Panc1 (cell line): ENCODE results near the gene ZCCHC9.

ENCODE experiments used
- TF ChIP-seq, protein P1 (sequence below): fragments of 450-650 bp; IDR thresholded peaks from 2 replicates; pipeline ENCODE4 v1.5.1; 2017; ENCODE audit warnings: mild to moderate bottlenecking
- TF ChIP-seq, protein P2 (sequence below), 2 experiments: IDR thresholded peaks; 2 replicates each; pipeline ENCODE4 v1.6.1; 2011 to 2012; ENCODE audit warnings: low read depth in 2 of 2, control low read depth in 1 of 2, low read length in 1 of 2, mild to moderate bottlenecking in 1 of 2, moderate library complexity in 1 of 2; ENCODE audit not compliant: insufficient read depth in 1 of 2

- TF ChIP-seq, protein P1, sequence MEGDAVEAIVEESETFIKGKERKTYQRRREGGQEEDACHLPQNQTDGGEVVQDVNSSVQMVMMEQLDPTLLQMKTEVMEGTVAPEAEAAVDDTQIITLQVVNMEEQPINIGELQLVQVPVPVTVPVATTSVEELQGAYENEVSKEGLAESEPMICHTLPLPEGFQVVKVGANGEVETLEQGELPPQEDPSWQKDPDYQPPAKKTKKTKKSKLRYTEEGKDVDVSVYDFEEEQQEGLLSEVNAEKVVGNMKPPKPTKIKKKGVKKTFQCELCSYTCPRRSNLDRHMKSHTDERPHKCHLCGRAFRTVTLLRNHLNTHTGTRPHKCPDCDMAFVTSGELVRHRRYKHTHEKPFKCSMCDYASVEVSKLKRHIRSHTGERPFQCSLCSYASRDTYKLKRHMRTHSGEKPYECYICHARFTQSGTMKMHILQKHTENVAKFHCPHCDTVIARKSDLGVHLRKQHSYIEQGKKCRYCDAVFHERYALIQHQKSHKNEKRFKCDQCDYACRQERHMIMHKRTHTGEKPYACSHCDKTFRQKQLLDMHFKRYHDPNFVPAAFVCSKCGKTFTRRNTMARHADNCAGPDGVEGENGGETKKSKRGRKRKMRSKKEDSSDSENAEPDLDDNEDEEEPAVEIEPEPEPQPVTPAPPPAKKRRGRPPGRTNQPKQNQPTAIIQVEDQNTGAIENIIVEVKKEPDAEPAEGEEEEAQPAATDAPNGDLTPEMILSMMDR: no peak
- TF ChIP-seq, protein P2, sequence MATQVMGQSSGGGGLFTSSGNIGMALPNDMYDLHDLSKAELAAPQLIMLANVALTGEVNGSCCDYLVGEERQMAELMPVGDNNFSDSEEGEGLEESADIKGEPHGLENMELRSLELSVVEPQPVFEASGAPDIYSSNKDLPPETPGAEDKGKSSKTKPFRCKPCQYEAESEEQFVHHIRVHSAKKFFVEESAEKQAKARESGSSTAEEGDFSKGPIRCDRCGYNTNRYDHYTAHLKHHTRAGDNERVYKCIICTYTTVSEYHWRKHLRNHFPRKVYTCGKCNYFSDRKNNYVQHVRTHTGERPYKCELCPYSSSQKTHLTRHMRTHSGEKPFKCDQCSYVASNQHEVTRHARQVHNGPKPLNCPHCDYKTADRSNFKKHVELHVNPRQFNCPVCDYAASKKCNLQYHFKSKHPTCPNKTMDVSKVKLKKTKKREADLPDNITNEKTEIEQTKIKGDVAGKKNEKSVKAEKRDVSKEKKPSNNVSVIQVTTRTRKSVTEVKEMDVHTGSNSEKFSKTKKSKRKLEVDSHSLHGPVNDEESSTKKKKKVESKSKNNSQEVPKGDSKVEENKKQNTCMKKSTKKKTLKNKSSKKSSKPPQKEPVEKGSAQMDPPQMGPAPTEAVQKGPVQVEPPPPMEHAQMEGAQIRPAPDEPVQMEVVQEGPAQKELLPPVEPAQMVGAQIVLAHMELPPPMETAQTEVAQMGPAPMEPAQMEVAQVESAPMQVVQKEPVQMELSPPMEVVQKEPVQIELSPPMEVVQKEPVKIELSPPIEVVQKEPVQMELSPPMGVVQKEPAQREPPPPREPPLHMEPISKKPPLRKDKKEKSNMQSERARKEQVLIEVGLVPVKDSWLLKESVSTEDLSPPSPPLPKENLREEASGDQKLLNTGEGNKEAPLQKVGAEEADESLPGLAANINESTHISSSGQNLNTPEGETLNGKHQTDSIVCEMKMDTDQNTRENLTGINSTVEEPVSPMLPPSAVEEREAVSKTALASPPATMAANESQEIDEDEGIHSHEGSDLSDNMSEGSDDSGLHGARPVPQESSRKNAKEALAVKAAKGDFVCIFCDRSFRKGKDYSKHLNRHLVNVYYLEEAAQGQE (IDR thresholded peaks at IDR 0.05; ENCODE audit: insufficient read depth in 1 of 2, low read depth in 2 of 2, low read length in 1 of 2): no peak
Observed at GRCh38 chr5:81359108-81359507, 57.7 kb downstream of the ZCCHC9 start.
